Heart right ventricle (tissue), 16 donors: ENCODE measurements around the gene MDP1. TPM values are rescaled to one million over a fixed set of nuclear protein-coding genes. Genes with fewer than 3 reads are reported as not detected.

ENCODE experiments used
- ATAC-seq, 8 donors: fragments of 200-7000 bp; cut with Tn5 transposase; one replicate each; pipeline ENCODE4 v1.9.1; 2020; ENCODE audit warnings: mild to moderate bottlenecking in 8 of 8, moderate library complexity in 8 of 8, moderate number of reproducible peaks in 1 of 8
- DNase-seq, 2 donors: peaks; one replicate each; pipeline ENCODE4 v3.0.0-alpha.2; 2020
- H3K27ac ChIP-seq, 10 donors: fragments of 200-600 bp; sonication (generic) in 2 of 10; one replicate each; pipeline versions ENCODE4 v1.5.0 to v1.8.0; 2020 to 2022; ENCODE audit warnings: mild to moderate bottlenecking in 3 of 10
- H3K27me3 ChIP-seq, 7 donors: fragments of 200-600 bp; one replicate each; pipeline ENCODE4 v1.8.0; 2021 to 2022; ENCODE audit warnings: mild to moderate bottlenecking in 2 of 7
- H3K36me3 ChIP-seq, 9 donors: fragments of 200-600 bp; sonication (generic) in 1 of 9; one replicate each; pipeline versions ENCODE4 v1.5.0 to v1.8.0; 2020 to 2022; ENCODE audit warnings: mild to moderate bottlenecking in 2 of 9
- H3K4me1 ChIP-seq, 9 donors: fragments of 200-600 bp; sonication (generic) in 1 of 9; one replicate each; pipeline versions ENCODE4 v1.5.0 to v1.8.0; 2020 to 2022; ENCODE audit warnings: mild to moderate bottlenecking in 4 of 9
- H3K4me3 ChIP-seq, 10 donors: fragments of 200-600 bp; sonication (generic) in 2 of 10; one replicate each; pipeline versions ENCODE4 v1.5.0 to v1.8.0; 2020 to 2022; ENCODE audit warnings: mild to moderate bottlenecking in 7 of 10, moderate library complexity in 2 of 10
- H3K9me3 ChIP-seq, 11 donors: fragments of 200-600 bp in 10 of 11; sonication (generic) in 2 of 11; one replicate each; pipeline versions ENCODE4 v1.5.0 to v1.8.0; 2013 to 2022; ENCODE audit warnings: mild to moderate bottlenecking in 2 of 11, control low read depth in 1 of 11, moderate library complexity in 1 of 11
- WGBS, 2 donors: extraction: QIAGEN DNeasy Blood & Tissue Kit; methylation state at CpG; one replicate each; pipeline ENCODE4 v1.1.7; 2013; ENCODE audit warnings: inconsistent platforms in 1 of 2; 5-methylcytosine and 5-hydroxymethylcytosine counted together
- intact Hi-C, 10 donors: fragments of 100-400 bp; cut with DNase I; formaldehyde crosslinking; loops; one replicate each; pipeline versions ENCODE4 v1.11.1 to v1.14.2; 2022
- polyA plus RNA-seq, 2 donors: library from polyadenylated mRNA; stranded (reverse); fragments of 200-250 nt; gene quantifications; one replicate each; pipeline ENCODE4 v1.2.3, GENCODE V29; 2013
- total RNA-seq, 10 donors: library from RNA; stranded (reverse); fragmentation: NEBNext Ultra II Directional in 3 of 10; extraction: Animal tissue kit (Norgen Biotek cat#: 25700) in 3 of 10; gene quantifications; one replicate each; pipeline versions ENCODE4 v1.2.1 to v1.2.4, GENCODE V29; 2021 to 2023
- TF ChIP-seq, protein P1 (sequence below), 9 donors: fragments of 200-600 bp; sonication (generic) in 2 of 9; IDR thresholded peaks; one replicate each; pipeline versions ENCODE4 v1.5.0 to v1.8.0; 2021 to 2022; ENCODE audit warnings: antibody characterized with exemption in 9 of 9, mild to moderate bottlenecking in 5 of 9, moderate library complexity in 1 of 9
- donor health status: Arrhythmogenic right ventricular cardiomyopathy.
- donor health status: ischemic (EF 13 %, LVEDD 7.1; RV severe dilation, severe dysfunction).
- donor health status: healthy with polysubstance abuse.
- donor health status: DM: no; HTN: yes; CAD: no.
- donor health status: DM: no; HTN: no; CAD: no.
- donor health status: ischemic (EF 25% LVEDD 6.9; RV normal size, moderate dysfunction).
- donor health status: ischemic (EF 25% LVEDD 5.7; RV mildly dilated, moderate dysfunction).
- donor health status: healthy.
- donor health status: DM: yes; HTN: yes; CAD: no.
- donor health status: Ischemic cardiomyopathy.
- donor health status: ischemic (EF 35%, LVEDD 5.7; RV mildly dilated, moderate dysfunction).
- donor health status: nonischemic (EF 11% LVEDD 7.7; RV severe dilation, severe dysfunction).
- donor health status: DM: yes; HTN: yes; CAD: no.
- donor health status: PGD.
- donor health status: ischemic (EF 29% LVEDD 5.4; RV normal size, mild dysfunction).
- donor health status: nonischemic (EF 23%, LVEDD 6.1; RV moderate dilation, normal function).

Gene MDP1
- total and polyA plus RNA-seq, 12 donors = 13.9 to 23.5 (median 19.2) TPM

DNA sequence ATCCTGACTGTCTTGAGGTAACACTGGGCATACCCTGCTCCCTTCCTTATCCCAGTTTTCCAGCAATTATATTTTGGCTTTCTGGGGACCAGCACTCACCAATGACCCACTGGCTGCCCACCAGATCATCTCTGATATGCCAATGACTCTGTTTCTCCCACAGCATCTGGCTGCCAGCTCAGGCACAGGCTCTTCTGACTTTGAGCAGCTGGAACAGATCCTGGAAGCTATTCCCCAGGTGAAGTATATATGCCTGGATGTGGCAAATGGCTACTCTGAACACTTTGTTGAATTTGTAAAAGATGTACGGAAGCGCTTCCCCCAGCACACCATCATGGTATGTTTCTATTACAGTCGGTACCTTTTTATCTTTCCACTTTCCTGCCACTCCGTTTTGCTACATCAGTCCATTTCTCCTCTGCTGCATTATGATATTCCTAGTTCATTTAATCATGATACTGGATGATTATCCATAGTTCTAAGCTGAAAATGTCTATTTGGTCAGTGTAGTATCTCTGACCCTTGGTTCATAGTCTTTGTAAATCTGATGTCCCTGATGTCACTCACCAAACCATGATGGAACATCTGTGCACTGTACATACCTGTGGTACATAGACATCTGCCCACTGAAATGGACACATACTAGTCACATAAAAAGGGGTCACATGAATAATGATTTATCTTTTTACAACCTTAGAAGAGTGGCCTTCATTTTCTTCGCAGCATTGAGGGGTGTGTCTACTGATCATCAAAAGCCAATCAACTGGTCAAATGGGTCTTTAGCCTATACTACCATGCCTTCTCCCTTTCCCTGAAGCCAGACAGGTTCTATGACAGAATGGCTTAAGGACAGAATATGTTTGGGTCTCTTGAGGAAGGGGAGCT lies 20.2 kb upstream of the MDP1 start:
- Histone ChIP-seq H3K4me1 (peaks cover 14 to 80% (median 60%) of the 10 kb centered on the region in 9 donors), H3K4me3 (no peak overlapping the region), H3K36me3 (peaks cover 0 to 71% (median 48%) of the 10 kb centered on the region in 9 donors), H3K9me3 (no peaks in the 10 kb centered on the region), H3K27me3 (no peaks in the 10 kb centered on the region), H3K27ac (no peak overlapping the region)
- ATAC-seq = no peak
- intact Hi-C loops = loop anchor here in 1 of 10 donors (10.0 kb wide), 1 partner anchor 199 kb away; no protein-coding TSS in a partner anchor
- TF ChIP-seq, protein P1, sequence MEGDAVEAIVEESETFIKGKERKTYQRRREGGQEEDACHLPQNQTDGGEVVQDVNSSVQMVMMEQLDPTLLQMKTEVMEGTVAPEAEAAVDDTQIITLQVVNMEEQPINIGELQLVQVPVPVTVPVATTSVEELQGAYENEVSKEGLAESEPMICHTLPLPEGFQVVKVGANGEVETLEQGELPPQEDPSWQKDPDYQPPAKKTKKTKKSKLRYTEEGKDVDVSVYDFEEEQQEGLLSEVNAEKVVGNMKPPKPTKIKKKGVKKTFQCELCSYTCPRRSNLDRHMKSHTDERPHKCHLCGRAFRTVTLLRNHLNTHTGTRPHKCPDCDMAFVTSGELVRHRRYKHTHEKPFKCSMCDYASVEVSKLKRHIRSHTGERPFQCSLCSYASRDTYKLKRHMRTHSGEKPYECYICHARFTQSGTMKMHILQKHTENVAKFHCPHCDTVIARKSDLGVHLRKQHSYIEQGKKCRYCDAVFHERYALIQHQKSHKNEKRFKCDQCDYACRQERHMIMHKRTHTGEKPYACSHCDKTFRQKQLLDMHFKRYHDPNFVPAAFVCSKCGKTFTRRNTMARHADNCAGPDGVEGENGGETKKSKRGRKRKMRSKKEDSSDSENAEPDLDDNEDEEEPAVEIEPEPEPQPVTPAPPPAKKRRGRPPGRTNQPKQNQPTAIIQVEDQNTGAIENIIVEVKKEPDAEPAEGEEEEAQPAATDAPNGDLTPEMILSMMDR (IDR thresholded peaks at IDR 0.05) = no peak
- no peak for DNase-seq
- 94 to 95% methylated on average over 5 of the region's 5 CpGs for WGBS, 2 donors

DNA sequence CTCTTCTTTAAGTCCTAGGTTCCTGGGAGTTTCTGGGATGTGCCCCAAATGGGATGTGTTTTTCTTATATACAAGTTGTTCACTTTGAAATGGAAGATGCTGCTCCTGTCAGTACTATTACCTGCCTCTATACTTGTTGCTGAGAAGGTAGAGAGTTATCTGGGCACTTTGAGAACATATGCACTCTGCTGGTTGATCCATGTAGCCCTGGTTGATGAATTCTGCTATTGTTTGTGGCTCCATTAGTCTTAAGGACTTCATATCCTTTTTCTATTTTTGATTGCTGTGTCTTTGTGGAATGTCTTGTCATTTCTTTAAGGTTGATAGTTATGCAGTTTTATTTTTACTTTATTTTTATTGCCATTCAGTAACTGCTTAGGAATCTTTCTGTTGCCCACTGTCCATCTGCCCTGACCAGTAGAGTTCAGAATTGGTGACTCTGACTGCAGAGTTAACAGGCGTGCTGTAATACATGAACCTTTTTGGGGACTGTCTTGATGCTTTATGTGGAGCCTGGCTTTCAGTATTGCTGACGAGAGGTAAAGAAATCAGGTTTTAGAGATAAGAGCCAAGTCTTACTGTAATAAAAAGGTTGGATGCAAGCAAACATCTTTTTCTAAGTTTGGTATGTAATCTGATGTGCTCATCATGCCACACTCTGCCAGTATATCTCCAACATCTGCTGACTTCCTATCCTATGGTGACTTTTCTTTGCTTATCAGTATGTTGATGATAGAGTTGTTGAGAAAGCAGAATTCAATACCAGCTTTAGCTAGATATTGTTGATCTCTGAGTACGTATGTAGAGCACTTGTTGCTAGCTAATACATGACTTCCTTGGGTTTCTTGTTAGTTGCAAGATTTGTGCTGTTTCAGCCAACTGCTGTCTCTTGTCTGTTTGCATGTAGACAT lies 18.5 kb upstream of the MDP1 start:
- H3K4me3 ChIP-seq = peak overlapping the region in 1 of 10 donors; percentile 95

DNA sequence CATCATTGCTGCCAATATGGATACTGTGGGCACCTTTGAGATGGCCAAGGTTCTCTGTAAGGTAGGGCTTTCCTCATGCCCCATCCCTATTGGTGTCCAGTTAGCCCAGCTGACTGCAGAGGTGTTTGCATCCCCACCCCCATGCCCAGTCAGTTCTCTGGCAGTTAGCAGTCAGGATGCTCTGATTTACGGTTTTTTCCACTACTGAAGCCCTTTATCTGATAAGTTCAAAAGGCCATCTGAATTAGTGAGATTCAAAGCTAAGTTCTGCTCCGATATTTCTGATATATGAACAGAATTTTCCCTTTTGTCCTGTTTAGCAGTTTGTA lies 17.6 kb upstream of the MDP1 start:
- peaks cover 18 to 60% (median 40%) of the 10 kb centered on the region in 9 donors for H3K4me1 ChIP-seq
- WGBS, 2 donors = 63 to 73% methylated on average over 2 of the region's 2 CpGs

More for the DNA sequence above, 18.5 kb upstream of the MDP1 start:
- Histone ChIP-seq H3K36me3 (peaks cover 0 to 54% (median 36%) of the 10 kb centered on the region in 9 donors), H3K4me1 (peaks cover 18 to 69% (median 48%) of the 10 kb centered on the region in 9 donors), H3K27me3 (no peaks in the 10 kb centered on the region), H3K27ac (peak overlapping the region in 4 of 10 donors; percentile 4 to 97 (median 62)), H3K9me3 (no peaks in the 10 kb centered on the region)
- no peak for ATAC-seq
- no peak for DNase-seq
- TF ChIP-seq, protein P1 (IDR thresholded peaks at IDR 0.05) = no peak
- intact Hi-C loops = loop anchor here in 1 of 10 donors (10.0 kb wide), 1 partner anchor 200 kb away; no protein-coding TSS in a partner anchor
- WGBS, 2 donors = 88 to 93% methylated on average over 3 of the region's 3 CpGs

More for the DNA sequence above, 17.6 kb upstream of the MDP1 start:
- Histone ChIP-seq H3K4me3 (peak overlapping the region; percentile 65 to 97 (median 91)), H3K27ac (peak overlapping the region in 8 of 10 donors; percentile 89 to 97 (median 90)), H3K9me3 (no peaks in the 10 kb centered on the region), H3K27me3 (no peaks in the 10 kb centered on the region), H3K36me3 (peaks cover 0 to 45% (median 29%) of the 10 kb centered on the region in 9 donors)
- TF ChIP-seq, protein P1 (IDR thresholded peaks at IDR 0.05) = no peak
- no peak for ATAC-seq
- no peak for DNase-seq
- intact Hi-C loops = loop anchor here in 2 of 10 donors (2.0 to 10.0 kb wide), 2 partner anchors 45 to 201 kb away; partner anchors contain the start of gene IPO4 (in 1 of the 2)
